ENCODE data around the gene FGF21.
A peak's percentile ranks its signal among the peaks of the same experiment; 100 is the strongest.

The FGF21 gene

DNA sequence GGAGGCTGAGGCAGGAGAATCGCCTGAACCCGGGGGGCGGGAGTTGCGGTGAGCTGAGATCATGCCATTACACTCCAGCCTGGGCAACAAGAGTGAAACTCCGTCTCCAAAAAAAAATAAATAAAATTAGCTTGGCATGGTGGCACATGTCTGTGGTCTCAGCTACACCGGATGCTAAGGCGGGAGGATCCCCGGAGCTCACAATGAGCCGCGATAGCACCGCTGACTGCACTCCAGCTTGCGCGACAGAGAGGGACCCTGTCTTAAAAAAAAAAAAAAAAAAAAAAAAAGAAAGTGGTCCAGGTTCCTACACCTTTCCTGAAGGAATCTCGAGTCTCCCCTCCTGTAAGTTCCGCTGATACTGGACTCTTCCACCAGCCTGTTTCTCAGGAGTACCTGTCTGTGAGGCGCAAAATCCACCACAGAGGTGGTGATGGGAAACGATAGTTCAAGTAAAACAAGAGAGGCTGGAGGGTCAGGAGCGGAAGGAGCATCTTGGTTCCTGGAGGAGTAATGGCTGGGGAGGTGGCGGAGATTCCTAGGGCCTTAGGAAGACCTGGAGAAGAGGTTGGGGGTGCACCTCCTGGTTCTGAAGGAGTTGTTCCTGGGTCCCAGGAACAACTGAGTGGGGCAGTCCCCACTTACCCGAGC, 3.4 kb upstream of the FGF21 start:
- H3K27ac ChIP-seq, result peak overlapping the region; percentile 93
- TF ChIP-seq, protein P1, sequence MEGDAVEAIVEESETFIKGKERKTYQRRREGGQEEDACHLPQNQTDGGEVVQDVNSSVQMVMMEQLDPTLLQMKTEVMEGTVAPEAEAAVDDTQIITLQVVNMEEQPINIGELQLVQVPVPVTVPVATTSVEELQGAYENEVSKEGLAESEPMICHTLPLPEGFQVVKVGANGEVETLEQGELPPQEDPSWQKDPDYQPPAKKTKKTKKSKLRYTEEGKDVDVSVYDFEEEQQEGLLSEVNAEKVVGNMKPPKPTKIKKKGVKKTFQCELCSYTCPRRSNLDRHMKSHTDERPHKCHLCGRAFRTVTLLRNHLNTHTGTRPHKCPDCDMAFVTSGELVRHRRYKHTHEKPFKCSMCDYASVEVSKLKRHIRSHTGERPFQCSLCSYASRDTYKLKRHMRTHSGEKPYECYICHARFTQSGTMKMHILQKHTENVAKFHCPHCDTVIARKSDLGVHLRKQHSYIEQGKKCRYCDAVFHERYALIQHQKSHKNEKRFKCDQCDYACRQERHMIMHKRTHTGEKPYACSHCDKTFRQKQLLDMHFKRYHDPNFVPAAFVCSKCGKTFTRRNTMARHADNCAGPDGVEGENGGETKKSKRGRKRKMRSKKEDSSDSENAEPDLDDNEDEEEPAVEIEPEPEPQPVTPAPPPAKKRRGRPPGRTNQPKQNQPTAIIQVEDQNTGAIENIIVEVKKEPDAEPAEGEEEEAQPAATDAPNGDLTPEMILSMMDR (conservative IDR thresholded peaks at IDR 0.05), result no peak

DNA sequence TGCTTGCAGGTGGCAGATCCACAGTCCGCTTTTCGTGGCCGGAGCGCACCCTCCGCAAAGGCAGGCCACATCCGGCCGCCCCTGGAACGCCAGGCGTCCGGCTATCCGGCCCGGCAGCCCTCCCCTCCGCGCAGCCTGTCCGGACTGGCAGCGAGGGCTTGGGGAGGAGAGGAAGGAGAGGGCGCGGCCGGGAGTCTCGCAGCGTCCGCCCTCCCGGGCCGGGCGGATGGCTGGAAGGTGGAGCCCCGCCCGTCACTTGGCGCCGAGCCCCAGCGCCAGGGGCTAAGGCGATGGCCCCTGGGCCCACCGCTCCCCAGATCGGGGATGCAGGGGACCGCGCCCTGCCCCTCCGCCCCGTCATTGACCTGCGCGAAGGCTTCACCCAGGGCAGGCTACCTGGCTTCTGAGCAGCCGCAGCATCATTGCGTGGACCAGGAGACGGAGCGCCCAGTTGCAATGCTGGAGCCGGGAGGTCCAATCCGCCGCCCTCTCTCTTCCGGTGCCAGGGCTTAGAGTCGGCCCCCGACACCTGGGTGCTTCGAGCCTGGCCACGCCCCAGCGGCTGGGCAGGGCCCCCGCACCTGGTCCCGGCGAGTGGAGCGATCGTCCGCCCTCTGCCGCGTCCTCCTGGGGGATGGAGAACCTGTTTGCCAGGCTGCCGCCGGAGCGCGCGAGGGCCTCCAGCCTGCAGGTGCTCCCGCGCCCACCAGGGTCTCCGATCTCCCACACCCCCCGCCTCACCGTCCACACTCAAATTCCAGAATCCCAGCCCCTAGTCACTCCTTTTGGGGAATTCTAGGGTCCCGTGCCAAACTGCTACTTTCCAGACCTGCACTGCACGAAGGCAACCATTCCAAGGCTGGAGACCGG, 2.6 kb upstream of the FGF21 start, which contains the start of gene FUT1:
FUT1 (minus strand) TSS at position 146 of the 870 bp plus-strand sequence. CDS start 1,360 bp downstream, outside the sequence.
- TF ChIP-seq, protein P1 (conservative IDR thresholded peaks at IDR 0.05), result peak; percentile 60
- H3K27ac ChIP-seq, result peak within 1 kb of the TSS; percentile 93

DNA sequence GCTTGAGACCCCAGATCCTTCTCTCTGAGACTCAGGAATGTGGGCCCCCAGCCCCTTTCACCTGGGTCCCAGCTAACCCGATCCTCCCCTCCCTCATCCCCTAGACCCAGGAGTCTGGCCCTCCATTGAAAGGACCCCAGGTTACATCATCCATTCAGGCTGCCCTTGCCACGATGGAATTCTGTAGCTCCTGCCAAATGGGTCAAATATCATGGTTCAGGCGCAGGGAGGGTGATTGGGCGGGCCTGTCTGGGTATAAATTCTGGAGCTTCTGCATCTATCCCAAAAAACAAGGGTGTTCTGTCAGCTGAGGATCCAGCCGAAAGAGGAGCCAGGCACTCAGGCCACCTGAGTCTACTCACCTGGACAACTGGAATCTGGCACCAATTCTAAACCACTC, 463 bp downstream of the FGF21 start:
- no peak overlapping the region for H3K27ac ChIP-seq

DNA sequence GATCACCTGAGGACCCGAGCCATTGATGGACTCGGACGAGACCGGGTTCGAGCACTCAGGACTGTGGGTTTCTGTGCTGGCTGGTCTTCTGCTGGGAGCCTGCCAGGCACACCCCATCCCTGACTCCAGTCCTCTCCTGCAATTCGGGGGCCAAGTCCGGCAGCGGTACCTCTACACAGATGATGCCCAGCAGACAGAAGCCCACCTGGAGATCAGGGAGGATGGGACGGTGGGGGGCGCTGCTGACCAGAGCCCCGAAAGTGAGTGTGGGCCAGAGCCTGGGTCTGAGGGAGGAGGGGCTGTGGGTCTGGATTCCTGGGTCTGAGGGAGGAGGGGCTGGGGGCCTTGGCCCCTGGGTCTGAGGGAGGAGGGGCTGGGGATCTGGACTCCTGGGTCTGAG, 888 bp downstream of the FGF21 start:
- no peak overlapping the region for H3K27ac ChIP-seq
- TF ChIP-seq, protein P1 (conservative IDR thresholded peaks at IDR 0.05), result no peak

More for the DNA sequence above, 463 bp downstream of the FGF21 start:
- TF ChIP-seq, protein P1 (conservative IDR thresholded peaks at IDR 0.05), result no peak

DNA sequence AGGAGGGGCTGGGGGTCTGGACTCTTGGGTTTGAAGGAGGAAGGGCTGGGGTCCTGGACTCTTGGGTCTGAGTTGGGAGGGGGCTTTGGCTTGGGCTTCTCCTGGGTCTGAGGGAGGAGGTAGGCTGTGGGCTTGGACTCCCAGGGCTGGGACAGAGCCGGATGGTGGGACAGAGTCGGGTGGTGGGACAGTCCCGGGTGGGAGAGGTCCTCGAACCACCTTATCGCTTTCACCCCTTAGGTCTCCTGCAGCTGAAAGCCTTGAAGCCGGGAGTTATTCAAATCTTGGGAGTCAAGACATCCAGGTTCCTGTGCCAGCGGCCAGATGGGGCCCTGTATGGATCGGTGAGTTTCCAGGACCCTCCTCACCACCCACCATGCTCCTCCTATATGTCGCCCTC, 1.4 kb downstream of the FGF21 start:
- no peak overlapping the region for H3K27ac ChIP-seq
- TF ChIP-seq, protein P1 (conservative IDR thresholded peaks at IDR 0.05), result no peak

DNA sequence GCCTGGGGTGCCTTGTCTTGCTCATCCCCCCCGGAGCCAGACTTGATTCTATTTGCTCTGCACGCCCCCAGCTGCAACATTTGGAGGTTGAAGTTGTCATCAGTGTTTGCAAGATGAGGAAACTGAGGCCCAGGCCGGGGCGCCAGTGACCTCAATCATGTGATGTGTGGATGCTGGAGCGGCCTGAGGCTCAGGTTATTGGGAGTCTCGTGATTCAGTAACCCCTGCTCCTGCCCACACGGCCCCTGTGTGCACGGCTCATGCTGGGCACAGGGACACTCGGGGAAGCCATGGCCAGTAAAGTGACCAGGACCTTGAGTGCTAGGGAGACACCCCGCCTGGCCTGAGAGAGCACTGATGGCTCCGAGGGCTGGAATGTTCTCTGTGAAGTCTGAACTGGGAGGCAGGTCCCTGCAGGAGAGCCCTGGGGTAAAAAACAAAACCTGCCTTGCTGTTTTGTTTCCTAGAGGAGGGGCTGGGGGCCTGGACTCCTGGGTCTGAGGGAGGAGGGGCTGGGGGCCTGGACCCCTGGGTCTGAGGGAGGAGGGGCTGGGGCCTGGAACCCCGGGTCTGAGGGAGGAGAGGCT, 1.9 kb downstream of the FGF21 start:
- TF ChIP-seq, protein P1 (conservative IDR thresholded peaks at IDR 0.05), result no peak
- H3K27ac ChIP-seq, result no peak overlapping the region

DNA sequence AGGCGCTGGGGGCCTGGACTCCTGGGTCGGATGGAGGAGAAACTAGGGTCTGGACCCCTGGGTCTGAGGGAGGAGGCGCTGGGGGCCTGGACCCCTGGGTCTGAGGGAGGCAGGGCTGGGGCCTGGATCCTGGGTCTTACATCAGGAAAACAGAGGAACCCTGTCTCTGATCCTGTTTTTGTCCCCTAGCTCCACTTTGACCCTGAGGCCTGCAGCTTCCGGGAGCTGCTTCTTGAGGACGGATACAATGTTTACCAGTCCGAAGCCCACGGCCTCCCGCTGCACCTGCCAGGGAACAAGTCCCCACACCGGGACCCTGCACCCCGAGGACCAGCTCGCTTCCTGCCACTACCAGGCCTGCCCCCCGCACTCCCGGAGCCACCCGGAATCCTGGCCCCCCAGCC, 2.4 kb downstream of the FGF21 start:
- H3K27ac ChIP-seq, result no peak overlapping the region
- TF ChIP-seq, protein P1 (conservative IDR thresholded peaks at IDR 0.05), result no peak

All from VCaP (cell line).